Esophagus (tissue), 2 donors: ENCODE data around the gene TIMP4. TPM values are rescaled to one million over a fixed set of nuclear protein-coding genes. Genes with fewer than 3 reads are reported as not detected.

Experiments
- H3K27ac ChIP-seq, 2 donors: one replicate each; pipeline ENCODE4 v1.5.1; 2013; ENCODE audit warnings: low read depth in 2 of 2, mild to moderate bottlenecking in 2 of 2, inconsistent platforms in 1 of 2, low read length in 1 of 2, moderate library complexity in 1 of 2
- H3K27me3 ChIP-seq, 2 donors: one replicate each; pipeline ENCODE4 v1.6.1; 2013; ENCODE audit warnings: low read length in 2 of 2, control low read depth in 1 of 2, mild to moderate bottlenecking in 1 of 2; ENCODE audit not compliant: insufficient read depth in 2 of 2, control insufficient read depth in 1 of 2
- H3K36me3 ChIP-seq, 2 donors: one replicate each; pipeline ENCODE4 v1.6.1; 2013; ENCODE audit warnings: low read length in 1 of 2; ENCODE audit not compliant: control insufficient read depth in 2 of 2, insufficient read depth in 2 of 2
- H3K4me1 ChIP-seq, 2 donors: one replicate each; pipeline ENCODE4 v1.6.1; 2013; ENCODE audit warnings: low read length in 1 of 2; ENCODE audit not compliant: control insufficient read depth in 2 of 2, insufficient read depth in 2 of 2
- H3K4me3 ChIP-seq, 2 donors: one replicate each; pipeline ENCODE4 v1.5.1; 2013; ENCODE audit warnings: low read length in 2 of 2, mild to moderate bottlenecking in 2 of 2, low read depth in 1 of 2, moderate library complexity in 1 of 2
- H3K9me3 ChIP-seq, 2 donors: one replicate each; pipeline ENCODE4 v1.6.1; 2013; ENCODE audit warnings: mild to moderate bottlenecking in 2 of 2, low read depth in 1 of 2, low read length in 1 of 2, moderate library complexity in 1 of 2; ENCODE audit not compliant: control insufficient read depth in 2 of 2, insufficient read depth in 1 of 2
- WGBS, 2 donors: extraction: QIAGEN DNeasy Blood & Tissue Kit; methylation state at CpG; one replicate each; pipeline ENCODE4 v1.1.7; 2013; 5-methylcytosine and 5-hydroxymethylcytosine counted together
- polyA plus RNA-seq, 2 donors: library from polyadenylated mRNA; stranded (reverse); fragments of 200-250 nt; gene quantifications; one replicate each; pipeline ENCODE4 v1.2.3, GENCODE V29; 2013
- donor health status: healthy with polysubstance abuse.
- donor health status: Bipolar disorder and iron deficiency.

Gene TIMP4
- polyA plus RNA-seq, 2 donors, result 0.45 to 1.00 TPM

GRCh38 chr3:12155264-12155663 lies 3.4 kb downstream of the TIMP4 start:
- Histone ChIP-seq H3K36me3 (no peaks in the 10 kb centered on the region), H3K9me3 (no peaks in the 10 kb centered on the region), H3K4me3 (no peak overlapping the region), H3K4me1 (peaks cover 0 to 3% of the 10 kb centered on the region in 2 donors), H3K27ac (no peak overlapping the region), H3K27me3 (no peaks in the 10 kb centered on the region)

- H3K27me3 ChIP-seq, result no peaks in the 10 kb centered on the region
- peaks cover 0 to 3% of the 10 kb centered on the region in 2 donors for H3K4me1 ChIP-seq
- H3K36me3 ChIP-seq, result no peaks in the 10 kb centered on the region
- H3K4me3 ChIP-seq, result no peak overlapping the region
- no peak overlapping the region for H3K27ac ChIP-seq
- H3K9me3 ChIP-seq, result no peaks in the 10 kb centered on the region
- WGBS, 2 donors, result 64 to 81% methylated on average over 1 of the region's 1 CpG
These were observed 4.6 kb downstream of the TIMP4 start for GRCh38 chr3:12154151-12154550.

DNA sequence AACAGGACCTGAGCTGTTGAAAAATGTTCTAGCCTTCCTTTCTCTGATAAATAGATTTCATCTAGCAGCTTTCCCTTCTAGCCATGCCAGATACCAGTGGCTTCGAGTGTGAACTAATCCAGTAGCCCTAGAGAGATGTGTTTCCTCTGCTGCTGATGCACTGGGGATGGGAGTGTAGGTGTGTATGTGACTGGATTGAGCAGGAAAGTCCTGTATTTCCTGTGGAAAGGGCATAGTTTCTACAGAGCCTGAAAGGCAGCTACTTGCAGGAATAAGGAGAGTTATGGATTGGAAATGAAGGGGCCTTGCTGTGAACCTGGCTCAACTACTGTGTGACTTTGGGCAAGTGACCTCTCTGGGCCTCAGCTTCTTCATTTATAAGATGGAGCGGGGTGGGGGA lies 8.6 kb downstream of the TIMP4 start:
- 73 to 80% methylated on average over 2 of the region's 2 CpGs for WGBS, 2 donors
- H3K4me1 ChIP-seq, result peaks cover 0 to 7% of the 10 kb centered on the region in 2 donors
- H3K27ac ChIP-seq, result no peak overlapping the region
- H3K4me3 ChIP-seq, result no peak overlapping the region
- no peaks in the 10 kb centered on the region for H3K9me3 ChIP-seq
- H3K27me3 ChIP-seq, result no peaks in the 10 kb centered on the region
- H3K36me3 ChIP-seq, result no peaks in the 10 kb centered on the region

- Histone ChIP-seq H3K36me3 (no peaks in the 10 kb centered on the region), H3K27me3 (no peaks in the 10 kb centered on the region), H3K9me3 (no peaks in the 10 kb centered on the region), H3K4me1 (peaks cover 0 to 7% of the 10 kb centered on the region in 2 donors), H3K27ac (no peak overlapping the region), H3K4me3 (no peak overlapping the region)
- WGBS, 2 donors, result 60 to 72% methylated on average over 4 of the region's 4 CpGs
These were observed 9.7 kb downstream of the TIMP4 start for GRCh38 chr3:12149029-12149428.

DNA sequence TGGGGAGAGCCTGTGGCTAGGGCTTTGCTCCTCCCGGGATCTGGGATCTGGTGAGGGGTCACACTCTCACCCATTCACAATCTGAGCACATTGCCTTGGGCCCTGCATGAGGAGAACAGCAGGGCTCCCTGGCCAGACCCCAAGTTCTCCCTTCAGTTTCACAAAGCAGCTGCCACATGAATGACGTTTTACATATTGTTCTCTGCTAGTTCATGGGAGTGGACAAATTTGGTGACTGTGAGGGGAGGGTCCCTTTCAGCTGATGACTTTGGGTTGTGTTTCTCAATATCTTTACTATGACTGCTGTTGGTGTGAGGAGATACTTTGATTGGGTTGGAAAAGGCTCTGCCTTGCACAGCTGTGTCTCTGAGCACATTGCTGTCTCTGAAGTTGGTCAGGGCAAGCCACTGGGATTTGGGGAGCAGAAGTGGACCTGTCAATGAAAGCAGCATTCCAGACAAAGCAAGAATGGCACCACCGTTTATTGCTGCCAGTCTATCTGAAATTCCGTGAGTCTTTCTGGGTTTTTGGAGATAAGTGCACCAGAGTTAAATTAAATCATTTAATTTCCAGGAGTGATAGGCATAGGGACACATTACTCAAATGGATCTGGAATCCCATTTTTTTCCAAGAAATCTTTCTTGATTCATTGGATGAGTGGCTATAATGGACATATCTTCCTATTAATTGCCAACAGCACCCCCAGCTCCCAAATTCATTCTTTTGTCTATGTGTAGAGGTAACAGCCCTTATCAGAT lies 10.3 kb downstream of the TIMP4 start:
- H3K27ac ChIP-seq, result no peak overlapping the region
- H3K4me1 ChIP-seq, result peaks cover 0 to 7% of the 10 kb centered on the region in 2 donors
- no peaks in the 10 kb centered on the region for H3K36me3 ChIP-seq
- no peak overlapping the region for H3K4me3 ChIP-seq
- 70 to 71% methylated on average over 4 of the region's 4 CpGs for WGBS, 2 donors
- no peaks in the 10 kb centered on the region for H3K27me3 ChIP-seq
- H3K9me3 ChIP-seq, result no peaks in the 10 kb centered on the region

GRCh38 chr3:12147049-12147780 lies 11.5 kb downstream of the TIMP4 start:
- Histone ChIP-seq H3K36me3 (no peaks in the 10 kb centered on the region), H3K9me3 (no peaks in the 10 kb centered on the region), H3K4me1 (peaks cover 0 to 7% of the 10 kb centered on the region in 2 donors), H3K4me3 (no peak overlapping the region), H3K27me3 (no peaks in the 10 kb centered on the region), H3K27ac (no peak overlapping the region)
- WGBS, 2 donors, result 71 to 75% methylated on average over 9 of the region's 9 CpGs

- H3K4me1 ChIP-seq, result peaks cover 0 to 7% of the 10 kb centered on the region in 2 donors
- WGBS, 2 donors, result 59 to 61% methylated on average over 6 of the region's 6 CpGs
These were observed 14.7 kb downstream of the TIMP4 start for GRCh38 chr3:12143949-12144504.

GRCh38 chr3:12142476-12142875 lies 16.2 kb downstream of the TIMP4 start:
- H3K27ac ChIP-seq, result no peak overlapping the region
- 81 to 93% methylated on average over 4 of the region's 4 CpGs for WGBS, 2 donors
- peaks cover 0 to 5% of the 10 kb centered on the region in 2 donors for H3K4me1 ChIP-seq

More at GRCh38 chr3:12143949-12144504, 14.7 kb downstream of the TIMP4 start:
- no peaks in the 10 kb centered on the region for H3K36me3 ChIP-seq
- H3K4me3 ChIP-seq, result no peak overlapping the region
- H3K27me3 ChIP-seq, result no peaks in the 10 kb centered on the region
- H3K9me3 ChIP-seq, result no peaks in the 10 kb centered on the region
- peak overlapping the region; percentile 60 to 83 for H3K27ac ChIP-seq

DNA sequence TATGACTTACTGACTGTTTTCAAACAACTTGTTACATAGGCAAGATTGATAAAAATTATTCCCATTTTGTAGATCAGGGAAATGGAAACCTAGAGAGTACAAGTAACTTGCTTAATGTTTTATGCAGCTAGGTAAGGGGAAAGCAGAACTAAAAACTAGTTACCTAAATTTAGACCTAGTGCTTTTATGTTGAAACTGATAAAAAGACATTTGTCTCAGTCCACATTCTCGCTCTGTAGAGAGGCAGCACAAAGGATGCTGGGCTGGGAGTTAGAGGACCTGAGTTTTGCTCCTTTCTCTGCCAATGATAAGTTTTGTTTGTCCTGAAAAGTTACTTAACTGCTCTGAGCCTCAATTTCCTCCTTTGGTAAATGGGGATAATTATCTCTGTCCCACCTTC lies 17.4 kb downstream of the TIMP4 start:
- H3K36me3 ChIP-seq, result no peaks in the 10 kb centered on the region
- no peaks in the 10 kb centered on the region for H3K27me3 ChIP-seq
- H3K9me3 ChIP-seq, result no peaks in the 10 kb centered on the region
- H3K4me1 ChIP-seq, result peaks cover 0 to 5% of the 10 kb centered on the region in 2 donors
- no peak overlapping the region for H3K4me3 ChIP-seq
- WGBS, 2 donors, result 98 to 100% methylated on average over 1 of the region's 1 CpG
- no peak overlapping the region for H3K27ac ChIP-seq

More at GRCh38 chr3:12142476-12142875, 16.2 kb downstream of the TIMP4 start:
- Histone ChIP-seq H3K9me3 (no peaks in the 10 kb centered on the region), H3K36me3 (no peaks in the 10 kb centered on the region), H3K4me3 (no peak overlapping the region), H3K27me3 (no peaks in the 10 kb centered on the region)
